HUDEP-2 (cell line): Measurements from ENCODE around the gene HECW1.
"Not testable (repeated sequence)": the region's sequence is repeated elsewhere in the genome, so short reads cannot be mapped to it uniquely, and the experiment has no call there.

Experiments
- DNase-seq, 76 experiments: peaks; one replicate each; lab custom pipeline; 2025; ENCODE audit not compliant: unreplicated experiment in 76 of 76; lab: John Stamatoyannopoulos, UW

The HECW1 gene

DNA sequence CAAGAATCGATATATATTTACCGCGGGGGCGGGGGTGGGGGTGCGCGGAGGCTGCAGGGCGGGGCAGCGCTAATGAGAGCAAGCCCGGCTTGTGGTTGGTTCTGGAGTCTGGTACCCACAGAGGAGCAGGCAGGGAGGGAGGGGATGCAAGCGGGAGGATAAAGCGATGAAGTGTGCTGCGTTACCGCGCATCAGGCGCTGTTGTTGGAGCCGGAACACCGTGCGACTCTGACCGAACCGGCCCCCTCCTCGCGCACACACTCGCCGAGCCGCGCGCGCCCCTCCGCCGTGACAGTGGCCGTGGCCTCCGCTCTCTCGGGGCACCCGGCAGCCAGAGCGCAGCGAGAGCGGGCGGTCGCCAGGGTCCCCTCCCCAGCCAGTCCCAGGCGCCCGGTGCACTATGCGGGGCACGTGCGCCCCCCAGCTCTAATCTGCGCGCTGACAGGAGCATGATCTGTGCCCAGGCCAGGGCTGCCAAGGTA lies at the start of gene HECW1:
Gene HECW1 (plus strand): TSS at position 189 of the 482 bp plus-strand sequence. CDS start 131,259 bp downstream, outside the sequence.
- DNase-seq: no peak

DNA sequence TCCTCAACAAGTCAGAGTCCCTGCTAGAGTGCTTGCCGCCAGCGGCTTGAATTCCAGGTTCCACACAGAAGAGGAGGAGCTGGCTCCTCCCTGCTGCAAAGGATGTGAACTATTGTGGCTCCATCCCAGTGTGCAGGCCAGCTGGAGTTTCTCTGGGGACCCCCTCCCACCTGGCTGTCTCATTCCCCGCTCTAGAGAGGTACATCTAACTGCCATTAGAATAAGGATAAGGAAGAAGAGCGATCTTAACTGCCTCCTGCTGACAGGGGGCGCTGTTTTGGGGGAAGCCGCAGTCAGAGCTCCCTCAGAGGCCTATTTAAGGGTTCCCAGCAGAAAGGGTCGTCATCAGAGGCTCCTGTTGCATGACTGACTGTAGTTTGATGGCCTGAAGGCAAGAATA lies 40.8 kb upstream of the HECW1 start:
- peak in 16 of 76 experiments; percentile 1 to 19 (median 5) for DNase-seq

DNA sequence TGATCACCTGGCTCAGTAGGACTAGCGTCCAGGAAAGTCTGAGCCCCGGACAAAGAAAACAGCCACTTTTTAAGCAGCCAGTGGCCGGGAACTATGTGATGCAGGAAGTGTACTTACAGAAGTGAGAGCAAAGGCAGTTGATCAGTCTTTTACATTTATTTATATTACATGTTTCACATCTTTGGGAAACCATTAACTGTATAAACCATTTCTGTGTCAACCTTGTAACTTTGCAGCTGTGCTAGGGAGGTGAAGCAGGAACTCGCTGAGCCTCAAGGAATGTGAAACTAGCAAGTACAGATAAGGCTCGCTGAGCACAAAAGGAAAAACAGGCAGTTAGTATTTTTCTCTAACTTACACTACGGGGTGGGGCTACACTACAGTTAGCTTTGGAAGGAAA lies 39.9 kb upstream of the HECW1 start:
- DNase-seq: no peak

DNA sequence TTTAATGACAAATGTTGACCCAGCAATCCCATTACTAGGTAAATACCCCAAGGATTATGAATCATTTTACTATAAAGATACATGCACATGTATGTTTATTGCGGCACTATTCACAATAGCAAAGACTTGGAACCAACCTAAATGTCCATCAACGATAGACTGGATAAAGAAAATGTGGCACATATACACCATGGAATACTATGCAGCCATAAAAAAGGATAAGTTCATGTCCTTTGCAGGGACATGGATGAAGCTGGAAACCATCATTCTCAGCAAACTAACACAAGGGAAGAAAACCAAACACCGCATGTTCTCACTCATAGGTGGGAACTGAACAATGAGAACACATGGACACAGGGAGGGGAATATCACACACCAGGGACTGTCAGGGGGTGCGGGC lies 38.6 kb upstream of the HECW1 start:
- DNase-seq: not testable (repeated sequence)

DNA sequence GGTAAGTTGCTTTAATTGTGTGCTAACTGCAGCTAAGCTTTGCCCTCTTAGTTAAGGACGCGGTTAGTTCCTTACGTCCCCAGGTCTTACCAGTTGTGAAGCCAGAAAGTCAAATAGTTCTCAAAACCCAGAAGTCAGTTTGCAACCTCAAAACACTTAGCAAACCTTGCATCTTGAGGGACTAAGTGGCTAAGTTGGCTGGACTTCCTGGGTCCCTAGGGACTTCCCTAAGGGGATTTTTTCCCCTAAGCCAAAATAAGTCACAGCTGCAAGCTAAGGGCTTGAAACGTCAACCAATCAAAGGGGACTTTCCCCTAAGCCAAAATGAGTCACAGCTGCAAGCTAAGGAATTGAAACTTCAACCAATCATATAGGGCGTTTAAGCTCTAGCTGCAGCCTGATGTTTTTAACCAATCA lies 36.2 kb upstream of the HECW1 start:
- DNase-seq: no peak

DNA sequence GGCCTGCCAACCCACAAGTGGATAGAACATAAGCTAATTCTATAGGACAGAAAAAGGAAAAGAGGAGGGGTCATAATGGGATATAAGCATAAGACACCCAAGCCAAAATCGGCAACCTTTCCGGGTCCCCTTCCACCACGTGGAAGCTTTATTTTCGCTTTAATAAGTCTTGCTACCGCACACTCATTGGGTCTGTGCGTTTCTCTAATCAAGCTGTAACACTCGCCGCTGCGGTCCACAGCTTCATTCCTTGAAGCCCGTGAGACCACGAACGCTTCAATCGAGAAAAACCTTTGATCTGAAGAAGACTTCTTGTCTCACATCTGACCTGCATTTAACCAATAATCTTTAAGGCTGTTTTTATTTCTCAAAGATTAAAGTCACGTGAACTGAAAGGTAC lies 35.8 kb upstream of the HECW1 start:
- no peak for DNase-seq

DNA sequence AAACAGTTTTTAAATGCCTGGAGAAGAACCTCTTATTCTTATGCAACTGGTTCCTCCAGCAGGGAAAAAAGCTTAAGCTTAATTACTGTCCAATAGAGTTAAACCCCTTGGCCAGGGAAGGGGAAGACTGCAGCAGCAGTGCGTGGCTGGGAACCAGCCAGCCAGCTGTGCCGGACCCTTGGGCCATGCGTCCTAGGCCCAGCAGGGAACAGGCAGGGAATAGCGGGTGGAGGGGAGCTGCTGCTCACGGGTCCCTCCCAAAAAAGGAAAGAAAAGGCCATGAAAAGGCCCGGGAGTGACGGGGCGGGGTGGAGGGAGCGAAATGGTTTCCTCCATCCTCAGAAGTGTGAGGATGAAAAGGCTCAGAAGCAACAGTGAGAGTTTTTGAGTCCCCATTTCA lies 35.2 kb upstream of the HECW1 start:
- DNase-seq: no peak

DNA sequence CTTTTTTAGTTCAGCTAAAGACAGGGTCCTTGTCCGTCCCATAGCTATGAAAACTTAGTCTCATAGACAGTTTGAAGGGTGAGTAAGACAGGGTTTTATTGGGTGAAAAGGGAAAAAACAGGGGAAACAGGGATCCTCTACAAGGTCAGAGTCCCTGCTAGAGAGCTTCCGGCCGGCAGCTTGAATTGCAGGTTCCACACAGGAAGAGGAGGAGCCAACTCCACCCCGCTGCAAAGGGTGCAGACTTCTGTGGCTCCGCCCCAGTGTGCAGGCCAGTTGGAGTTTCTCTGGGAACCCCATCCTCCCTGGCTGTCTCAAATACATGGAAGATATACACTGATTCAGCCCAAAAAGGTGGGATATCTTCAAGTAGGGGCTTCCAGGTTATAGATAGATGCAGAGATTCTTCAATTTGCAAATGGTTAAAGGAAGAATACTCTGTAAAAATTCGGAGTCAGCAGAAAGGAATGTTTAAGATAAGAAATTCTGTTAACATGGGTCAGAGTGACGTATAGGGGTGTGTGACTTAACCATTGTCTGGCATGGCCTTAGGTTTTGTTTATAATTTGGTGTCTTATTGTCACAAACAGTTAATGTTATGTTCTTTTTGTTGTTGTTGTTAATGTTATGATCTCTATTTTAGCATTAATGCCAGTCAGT lies 34.6 kb upstream of the HECW1 start:
- DNase-seq: peak in 1 of 76 experiments; percentile 1

DNA sequence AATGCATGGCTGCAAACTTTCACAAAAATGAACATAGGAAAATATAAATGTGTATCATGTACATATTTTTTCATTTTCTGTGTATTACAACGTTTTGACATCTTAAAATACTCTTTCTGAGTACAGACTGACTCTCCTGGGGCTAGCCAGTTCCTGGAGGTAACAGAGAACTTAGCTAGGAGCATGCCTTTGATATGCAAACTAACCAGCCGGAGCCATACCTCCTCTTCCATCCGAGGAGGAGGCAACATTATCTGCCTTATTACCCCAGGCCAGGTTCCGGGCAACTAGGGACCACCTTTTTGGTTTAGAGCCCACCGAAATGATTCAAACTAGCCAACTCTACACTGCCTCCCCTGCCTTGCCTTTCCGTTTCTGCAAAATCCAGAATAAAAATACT lies 33.7 kb upstream of the HECW1 start:
- DNase-seq: no peak

DNA sequence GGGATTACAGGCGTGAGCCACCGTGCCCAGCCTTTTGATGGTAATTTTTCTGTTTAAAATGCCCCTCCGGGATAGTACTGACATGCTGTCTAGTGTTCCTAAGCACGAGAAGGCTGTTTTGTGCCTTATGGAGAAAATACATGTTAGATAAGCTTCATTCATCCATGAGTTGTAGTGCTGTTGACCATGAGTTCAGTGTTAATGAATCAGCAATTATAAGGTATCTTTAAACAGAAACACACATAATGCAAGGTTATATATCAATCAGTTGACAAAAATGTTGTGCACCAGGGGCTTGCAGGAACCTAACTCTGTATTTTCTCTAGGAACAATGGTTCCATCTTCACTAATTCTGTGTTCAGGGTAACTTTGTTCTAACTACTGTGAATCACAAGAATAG lies 30.8 kb upstream of the HECW1 start:
- no peak for DNase-seq

DNA sequence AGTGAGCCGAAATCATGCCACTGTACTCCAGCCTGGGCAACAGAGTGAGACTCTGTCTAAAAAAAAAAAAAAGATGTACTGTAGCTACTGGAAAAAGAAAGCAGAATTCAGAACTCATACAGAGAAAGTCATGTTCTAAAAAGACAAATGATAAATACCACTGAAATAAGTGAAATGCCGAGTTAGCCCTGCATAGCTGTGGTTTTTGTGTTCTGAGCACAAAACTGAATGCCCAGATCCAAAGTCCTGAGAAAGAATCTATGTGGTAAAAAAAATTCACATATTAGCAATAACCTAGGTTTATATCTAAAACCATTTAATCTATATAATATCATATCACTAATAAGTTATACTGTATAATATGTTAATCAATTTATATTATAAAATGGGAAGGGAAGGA lies 29.3 kb upstream of the HECW1 start:
- no peak for DNase-seq

DNA sequence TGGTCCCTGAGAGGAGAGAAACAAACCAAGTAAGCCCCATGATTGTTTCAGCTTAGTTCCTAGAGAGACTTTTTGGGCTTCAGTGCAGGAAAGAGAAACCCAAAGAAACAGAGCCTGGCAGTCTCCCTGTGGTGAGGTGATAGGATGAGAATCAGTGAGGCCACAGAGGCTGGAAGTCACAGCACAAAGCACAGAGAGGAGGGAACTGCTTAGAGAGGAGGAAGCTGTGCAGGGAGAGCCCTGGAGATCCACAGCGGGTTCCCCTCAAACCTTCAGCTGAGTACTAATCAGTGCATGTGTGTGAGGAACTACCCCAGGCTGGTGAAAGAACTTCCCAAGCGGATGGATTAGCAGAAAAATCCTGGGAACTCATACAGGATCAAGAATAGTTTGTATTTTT lies 27.4 kb upstream of the HECW1 start:
- no peak for DNase-seq

DNA sequence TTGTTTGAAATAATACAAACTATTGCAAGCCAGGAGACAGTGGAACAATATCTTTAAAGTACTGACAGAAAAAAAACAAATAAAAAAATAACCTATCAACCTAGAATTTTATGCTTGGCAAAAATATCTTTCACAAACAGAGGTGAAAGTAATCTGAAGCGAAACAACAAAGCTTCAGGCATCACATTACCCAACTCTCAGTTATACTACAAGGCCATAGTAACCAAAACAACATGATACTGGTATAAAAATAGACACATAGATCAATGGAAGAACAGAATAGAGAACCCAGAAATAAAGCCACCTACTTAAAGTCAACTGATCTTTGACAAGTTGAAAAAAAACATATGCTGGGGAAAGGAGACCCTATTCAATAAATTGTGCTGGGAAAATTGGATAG lies 26.5 kb upstream of the HECW1 start:
- no peak for DNase-seq

DNA sequence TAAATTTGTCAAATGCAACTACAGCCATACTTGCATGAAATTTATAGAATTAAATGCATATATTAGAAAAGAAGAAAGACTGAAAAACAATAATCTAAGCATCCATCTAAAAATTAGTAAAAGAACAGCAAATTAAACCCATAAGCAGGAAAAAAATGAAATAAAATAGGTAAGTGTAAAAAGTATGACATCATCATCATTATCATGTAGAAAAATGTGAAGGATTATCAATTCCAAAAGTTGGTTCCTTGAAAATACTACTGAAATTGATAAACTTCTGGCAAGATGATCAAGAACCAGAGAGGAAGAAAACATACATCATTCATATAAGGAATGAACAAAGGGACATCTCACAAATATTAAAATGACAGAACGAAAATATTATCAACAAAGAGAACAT lies 19.6 kb upstream of the HECW1 start:
- no peak for DNase-seq

DNA sequence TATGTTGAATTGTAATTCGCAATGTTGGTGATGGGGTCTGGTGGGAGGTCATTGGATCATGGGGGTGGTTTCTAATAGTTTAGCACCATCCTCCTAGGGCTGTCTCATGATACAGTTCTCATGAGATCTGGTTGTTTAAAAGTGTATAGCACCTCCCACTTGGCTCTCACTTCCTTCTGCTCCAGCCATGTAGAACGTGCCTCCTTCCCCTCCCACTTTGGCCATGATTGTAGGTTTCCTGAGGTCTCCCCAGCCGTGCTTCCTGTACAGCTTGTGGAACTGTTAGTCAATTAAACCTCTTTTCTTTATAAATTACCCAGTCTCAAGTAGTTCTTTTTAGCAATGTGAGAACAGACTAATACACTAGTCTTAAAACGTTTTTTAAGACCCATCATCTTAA lies 15.6 kb upstream of the HECW1 start:
- no peak for DNase-seq

DNA sequence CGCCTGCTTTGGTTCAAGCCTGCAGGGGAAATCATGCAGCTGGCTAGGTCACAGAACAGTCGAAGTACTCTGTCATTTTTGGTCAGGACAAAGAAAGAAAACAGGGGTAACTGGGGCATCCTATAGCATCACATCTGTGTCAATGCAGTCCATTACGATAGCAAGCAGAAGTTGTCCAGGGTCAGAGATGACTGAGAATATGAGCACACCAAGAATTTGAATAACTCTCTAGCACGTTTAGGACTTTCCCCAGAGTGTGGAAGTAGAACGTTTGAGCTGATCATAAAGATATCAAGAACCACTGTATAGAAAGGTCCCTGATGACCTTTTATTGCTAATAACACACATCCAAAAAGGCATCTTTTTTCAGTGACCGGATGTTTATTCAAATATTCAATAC lies 12.7 kb upstream of the HECW1 start:
- no peak for DNase-seq

DNA sequence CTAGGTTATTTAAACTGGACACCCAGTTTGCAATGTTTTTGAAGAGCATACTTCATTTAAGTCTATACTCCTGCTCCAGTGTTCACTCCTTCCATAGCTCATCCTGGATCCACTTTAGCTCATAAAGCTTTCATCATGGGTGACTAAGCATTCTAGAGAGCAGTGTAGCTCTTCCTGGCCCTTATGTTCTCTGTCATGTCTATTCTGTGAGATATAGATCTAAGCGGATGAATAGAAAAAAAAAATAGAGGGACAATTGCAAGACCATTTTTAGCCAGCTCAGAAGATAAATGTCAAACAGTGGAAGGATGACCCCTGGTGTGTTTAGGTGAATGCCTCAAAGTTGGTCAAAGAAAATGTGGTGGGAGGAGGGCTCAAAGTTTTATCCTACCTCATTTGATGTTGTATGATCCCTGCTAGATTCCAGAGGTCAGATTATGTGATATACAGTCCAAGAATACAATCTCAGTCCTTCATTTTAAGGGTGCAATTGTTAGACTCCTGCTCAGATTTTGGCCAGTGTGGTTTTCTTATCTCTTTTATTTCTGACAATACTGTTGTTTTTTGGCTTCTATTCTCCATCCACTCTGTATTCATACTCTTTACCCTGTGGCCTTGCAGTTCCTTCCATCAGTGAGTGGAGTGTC lies 7.5 kb upstream of the HECW1 start:
- no peak for DNase-seq

DNA sequence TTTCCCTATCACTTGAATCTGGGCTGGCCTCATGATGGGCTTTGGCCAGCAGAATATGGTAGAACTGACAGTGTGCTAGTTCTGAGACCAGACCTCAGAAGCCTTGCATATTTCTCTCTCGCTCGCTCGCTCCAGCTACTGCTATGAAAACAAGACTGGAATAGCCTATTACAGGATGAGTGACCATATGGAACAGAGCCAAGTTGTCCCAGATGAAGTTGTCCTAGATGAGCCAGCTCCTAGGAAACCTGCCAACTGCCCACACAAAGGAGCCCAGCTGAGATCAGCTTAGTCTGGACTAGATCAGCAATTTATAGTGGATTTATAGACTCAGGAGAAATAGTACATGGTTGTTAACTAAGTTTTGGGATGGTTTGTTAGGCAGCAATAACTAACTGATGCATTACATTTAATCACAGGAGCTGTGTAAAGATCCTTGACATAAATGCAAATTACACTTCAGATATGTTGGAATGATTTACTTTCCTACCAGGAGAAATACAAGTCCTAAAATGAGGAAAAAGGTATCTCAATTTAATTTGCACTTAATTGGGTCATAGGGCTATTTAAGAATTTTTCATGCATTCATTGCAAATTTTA lies 6.8 kb upstream of the HECW1 start:
- DNase-seq: no peak

DNA sequence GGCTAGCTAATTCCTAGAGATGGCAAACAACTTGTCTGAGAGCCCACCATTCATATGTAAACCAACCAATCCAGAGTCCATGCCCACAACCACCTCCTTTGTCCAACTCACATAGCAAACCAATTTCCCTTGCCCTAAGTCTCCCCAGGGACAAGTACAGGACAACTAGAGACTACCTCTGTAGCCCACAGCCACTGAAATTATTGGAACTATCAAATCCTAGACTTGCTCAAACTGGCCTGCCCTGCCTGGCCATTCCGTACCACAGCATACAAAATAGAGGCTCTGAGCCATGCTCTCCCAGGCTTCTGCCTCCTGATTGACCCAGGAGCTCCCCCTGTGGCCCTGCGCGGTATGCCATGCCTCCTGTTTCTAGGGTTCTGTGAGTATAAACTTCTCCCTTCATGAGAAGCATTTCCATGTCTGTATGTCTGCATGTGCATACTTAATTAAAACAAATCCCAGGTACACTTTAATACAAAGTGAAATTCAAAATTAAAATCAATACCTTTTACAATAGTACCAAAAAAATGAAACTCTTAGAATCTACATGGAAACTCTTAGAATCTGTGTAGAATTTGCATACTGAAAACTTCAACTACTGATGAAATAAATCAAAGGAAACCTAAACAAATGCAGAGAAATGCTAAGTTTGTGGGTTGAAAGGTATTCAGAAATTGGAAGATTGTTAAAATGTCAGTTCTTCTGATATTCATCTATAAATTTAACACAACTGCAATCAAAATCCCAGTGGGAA lies 4.0 kb upstream of the HECW1 start:
- DNase-seq: peak in 48 of 76 experiments; percentile 1 to 60 (median 18)

DNA sequence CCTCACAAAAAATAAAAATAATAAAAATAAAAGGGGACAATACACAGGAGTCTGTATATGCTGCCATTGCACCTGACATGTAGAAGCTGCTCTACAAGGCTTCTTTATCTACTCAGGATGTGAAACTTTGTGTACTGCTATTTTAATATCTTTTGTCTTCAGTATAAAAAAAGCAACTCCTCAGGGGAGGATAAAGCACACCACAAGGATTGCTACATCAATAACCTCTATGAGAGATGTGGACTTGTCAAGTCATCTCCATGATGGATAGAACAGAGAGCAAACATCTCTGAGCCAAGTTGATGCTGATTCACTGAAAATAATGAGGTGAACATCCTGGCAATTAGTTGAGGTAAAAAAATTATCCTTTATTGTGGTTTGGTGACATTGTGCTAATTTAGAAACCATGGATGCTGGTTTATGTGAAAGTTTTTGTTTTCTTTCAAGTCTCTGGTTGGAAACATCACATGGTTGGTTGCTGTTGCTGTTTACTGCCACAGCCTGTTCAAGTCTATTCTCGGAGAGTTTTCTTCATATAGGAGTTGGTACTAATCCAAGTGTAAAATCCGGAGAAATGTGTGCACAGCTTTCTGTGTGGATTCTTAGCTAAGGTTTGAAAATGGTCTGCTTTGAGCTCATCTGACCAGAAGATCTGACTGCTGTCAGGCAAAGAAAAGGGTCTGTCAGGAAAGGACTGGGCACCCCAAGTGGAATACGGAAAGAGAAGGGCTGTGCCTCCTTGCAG lies 1.5 kb upstream of the HECW1 start:
- no peak for DNase-seq
